Activated T-helper 2 cell treated with anti-CD3 and anti-CD28 coated beads, Interferon-gamma antibody, Interleukin-2, Interleukin-4, amounts not matched to agents 10 μg/mL and 5 μg/mL and 100 μg/mL, durations not matched to agents 14 hours and 24 hours and 36 hours (primary cell): ENCODE measurements around the gene SPTLC3. TPM values are rescaled to one million over a fixed set of nuclear protein-coding genes. Genes with fewer than 3 reads are reported as not detected.
A peak's percentile ranks its signal among the peaks of the same experiment; 100 is the strongest.

Experiments
- DNase-seq: peaks from one replicate; pipeline ENCODE4 v3.0.0; 2021; ENCODE audit warnings: low spot score
- H3K27ac Mint-ChIP-seq: one replicate; pipeline ENCODE4 v1.8.0; 2021; ENCODE audit warnings: mixed read lengths
- H3K27me3 Mint-ChIP-seq: one replicate; pipeline ENCODE4 v1.8.0; 2021; ENCODE audit warnings: low read depth, mixed read lengths
- H3K36me3 Mint-ChIP-seq: one replicate; pipeline ENCODE4 v1.8.0; 2021; ENCODE audit warnings: low read depth, mixed read lengths
- H3K4me1 Mint-ChIP-seq: one replicate; pipeline ENCODE4 v1.8.0; 2021; ENCODE audit warnings: low read depth, mixed read lengths
- H3K4me3 Mint-ChIP-seq: one replicate; pipeline ENCODE4 v1.8.0; 2021; ENCODE audit warnings: low read depth, mild to moderate bottlenecking, moderate library complexity, mixed read lengths
- H3K9me3 Mint-ChIP-seq: one replicate; pipeline ENCODE4 v1.8.0; 2021; ENCODE audit warnings: mixed read lengths
- intact Hi-C: fragments of 100-400 bp; cut with micrococcal nuclease; formaldehyde crosslinking; loops from one replicate; pipeline ENCODE4 v1.15.1; 2023
- total RNA-seq: library from RNA; stranded (reverse); gene quantifications from 2 replicates; pipeline ENCODE4 v1.2.3, GENCODE V29; 2022

The SPTLC3 gene
- total RNA-seq, 1 donor from 2014 or later, result 0.68 TPM

GRCh38 chr20:13118676-13119075 is 109.9 kb downstream of the SPTLC3 start:
- no peak for DNase-seq
- Mint-ChIP-seq H3K9me3 (no peaks in the 10 kb centered on the region), H3K4me1 (no peaks in the 10 kb centered on the region), H3K36me3 (no peaks in the 10 kb centered on the region), H3K27ac (no peak overlapping the region), H3K27me3 (peaks cover 5% of the 10 kb centered on the region), H3K4me3 (no peak overlapping the region)
- intact Hi-C loops, result loop anchor here (1.0 to 10.0 kb wide), 4 partner anchors 144 to 656 kb away; no protein-coding TSS in a partner anchor

- no peak overlapping the region for H3K4me3 Mint-ChIP-seq
- H3K36me3 Mint-ChIP-seq, result no peaks in the 10 kb centered on the region
- H3K4me1 Mint-ChIP-seq, result no peaks in the 10 kb centered on the region
- no peak overlapping the region for H3K27ac Mint-ChIP-seq
- peak; percentile 17 for DNase-seq
- H3K27me3 Mint-ChIP-seq, result peaks cover 5% of the 10 kb centered on the region
- no peaks in the 10 kb centered on the region for H3K9me3 Mint-ChIP-seq
- intact Hi-C loops, result loop anchor here (1.0 to 10.0 kb wide), 4 partner anchors 143 to 655 kb away; no protein-coding TSS in a partner anchor
Observed at GRCh38 chr20:13119583-13119982, 110.8 kb downstream of the SPTLC3 start.

DNA sequence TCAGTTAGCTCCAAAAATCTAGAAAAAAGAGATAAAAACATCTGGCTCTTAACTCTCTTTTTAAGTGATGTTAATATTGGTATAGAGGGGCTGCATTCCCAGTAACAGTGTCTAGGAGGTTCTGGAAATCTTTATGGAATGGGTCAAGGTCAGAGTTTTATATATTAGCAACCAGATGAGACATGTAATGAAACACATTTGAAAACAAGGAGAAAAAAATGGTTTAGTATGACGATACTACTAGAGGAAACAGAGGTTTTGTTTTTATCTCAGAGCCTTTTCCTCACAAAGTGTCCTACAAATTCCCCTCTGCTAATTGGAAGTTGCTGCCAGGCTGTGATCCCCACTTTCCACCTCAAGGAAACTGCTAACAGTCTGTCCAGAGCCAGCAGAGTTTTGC is 111.7 kb downstream of the SPTLC3 start:
- H3K4me1 Mint-ChIP-seq, result no peaks in the 10 kb centered on the region
- intact Hi-C loops, result loop anchor here (10.0 kb wide), 1 partner anchor 314 kb away; no protein-coding TSS in a partner anchor
- H3K9me3 Mint-ChIP-seq, result no peaks in the 10 kb centered on the region
- no peak for DNase-seq
- no peaks in the 10 kb centered on the region for H3K36me3 Mint-ChIP-seq
- H3K27me3 Mint-ChIP-seq, result peaks cover 5% of the 10 kb centered on the region
- H3K27ac Mint-ChIP-seq, result no peak overlapping the region
- H3K4me3 Mint-ChIP-seq, result no peak overlapping the region

- intact Hi-C loops, result loop anchor here (10.0 kb wide), 1 partner anchor 313 kb away; no protein-coding TSS in a partner anchor
- H3K27ac Mint-ChIP-seq, result no peak overlapping the region
- H3K27me3 Mint-ChIP-seq, result peaks cover 5% of the 10 kb centered on the region
- H3K9me3 Mint-ChIP-seq, result no peaks in the 10 kb centered on the region
- H3K4me1 Mint-ChIP-seq, result no peaks in the 10 kb centered on the region
- no peaks in the 10 kb centered on the region for H3K36me3 Mint-ChIP-seq
- no peak for DNase-seq
- no peak overlapping the region for H3K4me3 Mint-ChIP-seq
Observed at GRCh38 chr20:13121840-13122515, 113.2 kb downstream of the SPTLC3 start.

- H3K4me3 Mint-ChIP-seq, result no peak overlapping the region
- no peaks in the 10 kb centered on the region for H3K36me3 Mint-ChIP-seq
- no peaks in the 10 kb centered on the region for H3K4me1 Mint-ChIP-seq
- no peak for DNase-seq
- no peak overlapping the region for H3K27ac Mint-ChIP-seq
- H3K9me3 Mint-ChIP-seq, result no peaks in the 10 kb centered on the region
- intact Hi-C loops, result loop anchor here (10.0 kb wide), 1 partner anchor 309 kb away; no protein-coding TSS in a partner anchor
- no peaks in the 10 kb centered on the region for H3K27me3 Mint-ChIP-seq
Observed at GRCh38 chr20:13125486-13125885, 116.7 kb downstream of the SPTLC3 start.

DNA sequence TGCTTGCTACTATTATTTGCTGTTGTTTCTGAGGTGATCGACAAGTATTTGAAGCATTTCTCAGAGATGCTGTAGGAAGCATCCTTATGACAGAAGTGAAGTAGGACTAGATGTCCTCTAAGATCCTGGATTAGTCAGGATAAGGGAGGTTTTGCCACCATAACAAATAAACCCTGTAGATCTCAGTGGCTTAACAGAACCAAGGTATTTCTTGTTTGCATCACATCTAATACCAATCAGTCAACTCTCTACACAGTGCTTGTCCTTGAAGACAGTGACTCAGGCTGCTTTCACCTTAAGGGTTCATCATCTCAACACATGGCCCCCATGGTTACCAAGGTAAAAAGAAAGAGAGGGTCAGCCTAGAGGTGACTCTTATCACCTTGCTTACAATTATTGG is 119.4 kb downstream of the SPTLC3 start:
- Mint-ChIP-seq H3K4me3 (no peak overlapping the region), H3K9me3 (no peaks in the 10 kb centered on the region), H3K27me3 (peaks cover 6% of the 10 kb centered on the region), H3K36me3 (no peaks in the 10 kb centered on the region), H3K27ac (no peak overlapping the region), H3K4me1 (no peaks in the 10 kb centered on the region)
- DNase-seq, result no peak
- intact Hi-C loops, result loop anchor here (10.0 kb wide), 1 partner anchor 307 kb away; no protein-coding TSS in a partner anchor

DNA sequence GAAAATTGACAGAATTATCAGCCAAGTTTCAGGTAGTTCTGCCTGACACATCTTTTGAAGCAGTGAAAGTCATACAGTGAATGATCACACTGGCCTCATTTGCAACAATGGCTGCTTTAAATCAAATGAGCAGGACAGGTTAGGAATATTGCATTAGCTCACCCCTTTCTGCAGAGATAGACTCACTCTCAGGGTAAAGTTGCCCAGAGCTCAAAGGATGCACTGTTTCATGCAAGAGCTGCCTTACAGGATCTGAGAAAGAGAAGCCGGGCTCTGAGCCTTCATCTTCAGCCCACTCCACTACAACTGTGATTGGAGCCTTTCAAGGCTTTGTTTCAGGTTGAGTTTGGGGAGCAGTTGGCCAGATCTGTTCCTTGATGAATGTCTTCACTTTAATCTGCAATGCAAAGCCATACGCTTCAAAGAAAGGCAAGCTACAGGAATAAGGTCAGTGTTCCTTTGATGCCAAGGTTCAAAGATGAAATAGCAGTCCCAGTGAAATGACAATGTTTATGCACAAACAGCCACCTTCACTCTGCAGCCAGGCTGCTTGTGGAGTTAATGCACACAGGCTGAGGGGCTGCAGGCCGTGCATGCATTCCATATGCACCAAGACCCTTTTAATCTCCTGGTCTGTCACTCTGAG is 121.4 kb downstream of the SPTLC3 start:
- no peak for DNase-seq
- no peak overlapping the region for H3K27ac Mint-ChIP-seq
- H3K27me3 Mint-ChIP-seq, result peaks cover 8% of the 10 kb centered on the region
- H3K4me1 Mint-ChIP-seq, result no peaks in the 10 kb centered on the region
- intact Hi-C loops, result no loop called here
- no peaks in the 10 kb centered on the region for H3K9me3 Mint-ChIP-seq
- H3K36me3 Mint-ChIP-seq, result no peaks in the 10 kb centered on the region
- H3K4me3 Mint-ChIP-seq, result no peak overlapping the region

DNA sequence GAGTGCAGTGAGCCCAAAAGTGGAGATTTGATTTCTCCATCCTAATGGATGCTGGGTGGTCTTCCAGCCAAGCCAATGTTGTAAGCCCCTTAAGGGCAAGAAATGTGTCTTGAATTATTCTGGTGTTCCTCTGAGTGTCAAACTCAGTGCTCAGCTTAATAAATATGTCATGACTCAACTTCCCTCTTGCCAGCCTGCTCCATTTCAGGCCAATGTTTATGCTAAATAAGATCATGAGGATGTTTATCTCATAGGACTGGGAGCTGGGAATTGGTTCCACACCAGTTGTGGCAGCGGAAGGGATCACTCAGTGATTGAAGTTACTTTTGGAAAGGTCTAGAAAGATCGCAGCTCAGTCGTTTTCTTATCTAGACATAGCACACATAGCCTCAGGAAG is 121.9 kb downstream of the SPTLC3 start:
- Mint-ChIP-seq H3K9me3 (no peaks in the 10 kb centered on the region), H3K4me1 (no peaks in the 10 kb centered on the region), H3K4me3 (no peak overlapping the region), H3K27ac (no peak overlapping the region), H3K36me3 (no peaks in the 10 kb centered on the region), H3K27me3 (peaks cover 8% of the 10 kb centered on the region)
- no peak for DNase-seq
- intact Hi-C loops, result no loop called here

- intact Hi-C loops, result no loop called here
- Mint-ChIP-seq H3K4me1 (no peaks in the 10 kb centered on the region), H3K4me3 (no peak overlapping the region), H3K27me3 (peaks cover 8% of the 10 kb centered on the region), H3K36me3 (no peaks in the 10 kb centered on the region), H3K27ac (no peak overlapping the region), H3K9me3 (no peaks in the 10 kb centered on the region)
- no peak for DNase-seq
Observed at GRCh38 chr20:13131688-13132087, 122.9 kb downstream of the SPTLC3 start.

- DNase-seq, result no peak
- peaks cover 5% of the 10 kb centered on the region for H3K4me1 Mint-ChIP-seq
- no peak overlapping the region for H3K4me3 Mint-ChIP-seq
- intact Hi-C loops, result no loop called here
- no peaks in the 10 kb centered on the region for H3K36me3 Mint-ChIP-seq
- no peaks in the 10 kb centered on the region for H3K9me3 Mint-ChIP-seq
- H3K27ac Mint-ChIP-seq, result no peak overlapping the region
- peaks cover under 1% of the 10 kb centered on the region for H3K27me3 Mint-ChIP-seq
Observed at GRCh38 chr20:13139459-13140150, 130.8 kb downstream of the SPTLC3 start.

GRCh38 chr20:13140201-13140600 is 131.4 kb downstream of the SPTLC3 start:
- no peak for DNase-seq
- intact Hi-C loops, result no loop called here
- Mint-ChIP-seq H3K27ac (no peak overlapping the region), H3K4me1 (peaks cover 5% of the 10 kb centered on the region), H3K9me3 (no peaks in the 10 kb centered on the region), H3K27me3 (no peaks in the 10 kb centered on the region), H3K4me3 (no peak overlapping the region), H3K36me3 (no peaks in the 10 kb centered on the region)

GRCh38 chr20:13140775-13141174 is 132.0 kb downstream of the SPTLC3 start:
- H3K36me3 Mint-ChIP-seq, result no peaks in the 10 kb centered on the region
- DNase-seq, result no peak
- H3K27ac Mint-ChIP-seq, result no peak overlapping the region
- intact Hi-C loops, result no loop called here
- H3K27me3 Mint-ChIP-seq, result no peaks in the 10 kb centered on the region
- no peaks in the 10 kb centered on the region for H3K9me3 Mint-ChIP-seq
- no peak overlapping the region for H3K4me3 Mint-ChIP-seq
- peaks cover 5% of the 10 kb centered on the region for H3K4me1 Mint-ChIP-seq

GRCh38 chr20:13141546-13141945 is 132.8 kb downstream of the SPTLC3 start:
- intact Hi-C loops, result no loop called here
- H3K27ac Mint-ChIP-seq, result no peak overlapping the region
- H3K36me3 Mint-ChIP-seq, result no peaks in the 10 kb centered on the region
- no peaks in the 10 kb centered on the region for H3K9me3 Mint-ChIP-seq
- H3K4me1 Mint-ChIP-seq, result peaks cover 5% of the 10 kb centered on the region
- no peak overlapping the region for H3K4me3 Mint-ChIP-seq
- DNase-seq, result no peak
- H3K27me3 Mint-ChIP-seq, result no peaks in the 10 kb centered on the region
